Peyer's patch (tissue), 4 donors: ENCODE data around the gene TRMT61A. TPM values are rescaled to one million over a fixed set of nuclear protein-coding genes. Genes with fewer than 3 reads are reported as not detected.

Experiments used
- DNase-seq, 3 donors: peaks; one replicate each; pipeline ENCODE4 v3.0.0-alpha.2; 2017 to 2019
- H3K27ac ChIP-seq, 4 donors: fragments of 200-600 bp; sonication (generic); one replicate each; pipeline ENCODE4 v1.5.1; 2016 to 2019
- H3K27me3 ChIP-seq, 2 donors: fragments of 200-600 bp; sonication (generic); one replicate each; pipeline ENCODE4 v1.5.1; 2019
- H3K36me3 ChIP-seq, 3 donors: fragments of 200-600 bp; sonication (generic); one replicate each; pipeline ENCODE4 v1.5.1; 2016 to 2019
- H3K4me1 ChIP-seq, 4 donors: fragments of 200-600 bp; sonication (generic); one replicate each; pipeline ENCODE4 v1.5.1; 2016 to 2019
- H3K4me3 ChIP-seq, 4 donors: fragments of 200-600 bp; sonication (generic); 1 replicate in 3 of 4; 2 replicates in 1 of 4; pipeline ENCODE4 v1.5.1; 2016 to 2019; ENCODE audit warnings: mild to moderate bottlenecking in 1 of 4
- H3K9me3 ChIP-seq, 4 donors: fragments of 200-600 bp; sonication (generic); one replicate each; pipeline ENCODE4 v1.5.1; 2016 to 2019; ENCODE audit warnings: mild to moderate bottlenecking in 1 of 4
- POLR2A ChIP-seq, 2 donors: fragments of 450-650 bp; IDR thresholded peaks; one replicate each; pipeline ENCODE4 v1.5.1; 2017; ENCODE audit warnings: antibody characterized with exemption in 2 of 2, mild to moderate bottlenecking in 2 of 2, moderate library complexity in 2 of 2
- total RNA-seq, 4 donors: library from RNA; depleted of rRNA; stranded (reverse); fragments of >200 nt; gene quantifications; one replicate each; pipeline ENCODE4 v1.1.0, GENCODE V29; 2016
- TF ChIP-seq, protein P1 (sequence below), 6 experiments: fragments of 450-650 bp in 4 of 6; fragments of 200-600 bp in 2 of 6; sonication (generic) in 1 of 6; IDR thresholded peaks; one replicate each; pipeline ENCODE4 v1.5.1; 2017 to 2019; ENCODE audit warnings: antibody characterized with exemption in 6 of 6, mild to moderate bottlenecking in 3 of 6, moderate library complexity in 1 of 6

TRMT61A gene
- total RNA-seq, 4 donors from 2014 or later: 6.1 to 13.9 (median 8.7) TPM

DNA sequence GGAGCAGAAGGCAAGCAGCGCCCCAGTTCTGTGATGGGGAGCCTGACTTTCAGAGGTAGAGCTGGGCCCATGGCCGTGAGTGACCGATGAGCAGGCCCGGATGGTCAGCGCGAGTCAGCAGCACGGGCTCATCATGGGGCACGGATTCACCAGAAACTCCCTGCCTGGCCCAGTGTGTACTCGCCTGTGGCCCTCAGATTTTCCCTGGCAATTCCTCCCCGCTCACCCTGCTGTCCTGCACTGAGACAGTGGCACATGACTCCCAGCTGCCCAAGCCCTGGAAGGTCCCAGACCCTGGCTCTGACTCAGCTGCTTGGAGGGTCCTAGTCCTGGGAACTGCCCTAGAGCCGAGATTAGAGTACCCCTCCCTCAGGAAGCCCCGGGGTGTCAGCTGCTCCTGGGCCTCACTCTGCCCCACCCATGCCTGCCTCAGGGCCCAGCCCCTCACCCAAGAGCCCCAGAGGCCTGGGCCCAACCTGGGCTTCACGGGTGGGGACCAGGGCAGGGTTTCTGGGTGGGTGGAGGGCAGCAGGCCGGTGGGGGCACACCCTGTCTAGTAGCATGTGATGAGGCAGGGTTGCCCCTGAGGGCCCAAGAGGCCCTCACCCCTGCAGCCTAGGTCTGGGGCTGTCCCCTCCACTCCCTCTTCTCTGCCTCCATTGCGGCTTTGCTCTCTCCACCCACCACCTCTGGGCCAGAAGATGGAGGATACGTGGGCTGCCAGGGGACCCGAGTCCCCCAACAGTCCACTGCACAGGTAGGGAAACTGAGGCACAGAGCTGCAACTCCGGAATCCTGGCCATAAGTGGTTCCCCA is 8.4 kb downstream of the TRMT61A start:
- Histone ChIP-seq H3K36me3 (peaks cover 0 to 7% (median 0%) of the 10 kb centered on the region in 3 donors), H3K4me3 (no peak overlapping the region), H3K27ac (no peak overlapping the region), H3K27me3 (no peaks in the 10 kb centered on the region), H3K9me3 (no peaks in the 10 kb centered on the region), H3K4me1 (peaks cover 0 to 51% (median 2%) of the 10 kb centered on the region in 4 donors)
- TF ChIP-seq, protein P1, sequence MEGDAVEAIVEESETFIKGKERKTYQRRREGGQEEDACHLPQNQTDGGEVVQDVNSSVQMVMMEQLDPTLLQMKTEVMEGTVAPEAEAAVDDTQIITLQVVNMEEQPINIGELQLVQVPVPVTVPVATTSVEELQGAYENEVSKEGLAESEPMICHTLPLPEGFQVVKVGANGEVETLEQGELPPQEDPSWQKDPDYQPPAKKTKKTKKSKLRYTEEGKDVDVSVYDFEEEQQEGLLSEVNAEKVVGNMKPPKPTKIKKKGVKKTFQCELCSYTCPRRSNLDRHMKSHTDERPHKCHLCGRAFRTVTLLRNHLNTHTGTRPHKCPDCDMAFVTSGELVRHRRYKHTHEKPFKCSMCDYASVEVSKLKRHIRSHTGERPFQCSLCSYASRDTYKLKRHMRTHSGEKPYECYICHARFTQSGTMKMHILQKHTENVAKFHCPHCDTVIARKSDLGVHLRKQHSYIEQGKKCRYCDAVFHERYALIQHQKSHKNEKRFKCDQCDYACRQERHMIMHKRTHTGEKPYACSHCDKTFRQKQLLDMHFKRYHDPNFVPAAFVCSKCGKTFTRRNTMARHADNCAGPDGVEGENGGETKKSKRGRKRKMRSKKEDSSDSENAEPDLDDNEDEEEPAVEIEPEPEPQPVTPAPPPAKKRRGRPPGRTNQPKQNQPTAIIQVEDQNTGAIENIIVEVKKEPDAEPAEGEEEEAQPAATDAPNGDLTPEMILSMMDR (IDR thresholded peaks at IDR 0.05): no peak
- TF ChIP-seq POLR2A (IDR thresholded peaks at IDR 0.05): no peak
- DNase-seq: no peak

DNA sequence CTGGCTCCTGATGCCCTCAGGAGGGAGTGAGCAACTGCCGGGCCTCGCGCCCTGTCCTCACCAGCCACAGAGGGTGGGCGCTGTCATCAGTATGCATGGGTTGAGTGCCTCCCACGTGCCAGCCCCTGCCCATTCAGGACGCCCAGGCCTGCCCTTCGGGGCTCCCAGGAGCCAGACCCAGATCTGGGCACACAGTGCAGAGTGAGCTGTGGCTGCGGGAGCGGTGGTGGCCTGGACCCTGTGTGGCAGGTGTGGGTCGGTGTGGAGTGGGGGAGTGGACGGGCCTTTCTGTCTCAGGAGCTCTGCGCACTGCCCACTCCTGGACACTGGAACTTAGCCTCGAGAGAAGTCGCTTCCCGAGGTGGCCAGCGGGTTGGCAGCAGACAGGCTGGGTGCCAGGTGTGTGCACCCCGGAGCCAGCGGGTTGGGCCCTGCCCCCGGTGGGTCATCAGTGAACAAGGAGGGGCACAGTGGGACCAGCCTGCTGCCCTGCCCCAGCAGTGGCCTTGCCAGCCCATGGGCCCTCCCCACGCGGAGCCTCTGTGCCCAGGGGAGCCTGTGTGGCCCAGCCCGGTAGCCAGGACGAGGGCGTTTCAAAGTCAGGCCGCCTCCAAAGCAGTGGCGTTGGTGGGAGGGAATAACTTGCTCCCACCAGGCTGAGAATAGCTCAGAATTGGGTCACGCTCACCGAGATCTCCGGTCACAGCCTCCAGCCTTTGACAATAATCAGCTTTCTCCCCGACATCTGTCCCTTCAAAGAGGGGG is 9.5 kb downstream of the TRMT61A start:
- TF ChIP-seq, protein P1 (IDR thresholded peaks at IDR 0.05): no peak
- TF ChIP-seq POLR2A (IDR thresholded peaks at IDR 0.05): no peak
- Histone ChIP-seq H3K27ac (peak overlapping the region in 2 of 4 donors; percentile 13 to 48), H3K4me3 (no peak overlapping the region), H3K4me1 (peaks cover 0 to 54% (median 2%) of the 10 kb centered on the region in 4 donors), H3K36me3 (peaks cover 0 to 5% (median 0%) of the 10 kb centered on the region in 3 donors), H3K9me3 (no peaks in the 10 kb centered on the region), H3K27me3 (no peaks in the 10 kb centered on the region)
- DNase-seq: no peak

DNA sequence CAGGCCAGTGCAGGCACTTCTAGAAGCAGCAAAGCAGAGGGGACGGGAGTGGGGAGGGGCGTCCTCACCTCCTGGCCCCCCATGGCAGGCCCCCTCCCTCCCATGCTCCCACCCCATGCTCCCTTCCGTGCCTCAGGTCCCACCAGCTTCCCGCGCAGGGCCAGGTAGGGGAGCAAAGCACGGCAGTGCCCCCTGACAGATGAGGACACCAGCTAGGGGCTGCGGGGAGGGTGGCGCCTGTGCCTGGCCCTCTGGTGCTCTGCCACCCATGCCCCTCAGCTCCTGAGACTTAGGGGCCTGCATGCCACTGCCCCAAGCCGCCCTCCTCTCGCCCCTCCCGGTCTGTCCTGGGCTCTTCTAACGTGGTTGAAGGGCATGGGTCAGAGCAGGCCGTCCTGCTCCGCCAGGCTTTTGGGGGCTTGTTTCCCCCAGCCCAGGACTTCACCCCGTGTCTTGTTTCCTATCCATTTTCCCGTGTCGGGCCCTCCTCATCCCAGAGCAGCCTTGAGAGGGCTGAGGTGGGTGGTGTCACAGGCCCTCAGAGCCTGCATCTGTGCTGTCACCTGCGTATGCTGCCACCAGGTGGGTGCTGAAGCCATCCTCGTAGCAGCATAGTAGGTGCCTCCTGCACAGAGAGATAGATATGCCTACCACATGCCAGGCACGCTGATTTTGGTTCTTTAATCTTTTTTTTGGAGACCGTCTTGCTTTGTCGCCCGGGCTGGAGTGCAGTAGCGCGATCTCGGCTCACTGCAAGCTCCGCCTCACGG is 10.2 kb downstream of the TRMT61A start:
- H3K27ac ChIP-seq: peak overlapping the region in 2 of 4 donors; percentile 13 to 48
- H3K27me3 ChIP-seq: no peaks in the 10 kb centered on the region
- H3K36me3 ChIP-seq: no peaks in the 10 kb centered on the region
- no peak overlapping the region for H3K4me3 ChIP-seq
- H3K9me3 ChIP-seq: no peaks in the 10 kb centered on the region
- peaks cover 0 to 60% (median 2%) of the 10 kb centered on the region in 4 donors for H3K4me1 ChIP-seq
- DNase-seq: no peak
- no peak for TF ChIP-seq POLR2A (IDR thresholded peaks at IDR 0.05)
- TF ChIP-seq, protein P1 (IDR thresholded peaks at IDR 0.05): no peak

DNA sequence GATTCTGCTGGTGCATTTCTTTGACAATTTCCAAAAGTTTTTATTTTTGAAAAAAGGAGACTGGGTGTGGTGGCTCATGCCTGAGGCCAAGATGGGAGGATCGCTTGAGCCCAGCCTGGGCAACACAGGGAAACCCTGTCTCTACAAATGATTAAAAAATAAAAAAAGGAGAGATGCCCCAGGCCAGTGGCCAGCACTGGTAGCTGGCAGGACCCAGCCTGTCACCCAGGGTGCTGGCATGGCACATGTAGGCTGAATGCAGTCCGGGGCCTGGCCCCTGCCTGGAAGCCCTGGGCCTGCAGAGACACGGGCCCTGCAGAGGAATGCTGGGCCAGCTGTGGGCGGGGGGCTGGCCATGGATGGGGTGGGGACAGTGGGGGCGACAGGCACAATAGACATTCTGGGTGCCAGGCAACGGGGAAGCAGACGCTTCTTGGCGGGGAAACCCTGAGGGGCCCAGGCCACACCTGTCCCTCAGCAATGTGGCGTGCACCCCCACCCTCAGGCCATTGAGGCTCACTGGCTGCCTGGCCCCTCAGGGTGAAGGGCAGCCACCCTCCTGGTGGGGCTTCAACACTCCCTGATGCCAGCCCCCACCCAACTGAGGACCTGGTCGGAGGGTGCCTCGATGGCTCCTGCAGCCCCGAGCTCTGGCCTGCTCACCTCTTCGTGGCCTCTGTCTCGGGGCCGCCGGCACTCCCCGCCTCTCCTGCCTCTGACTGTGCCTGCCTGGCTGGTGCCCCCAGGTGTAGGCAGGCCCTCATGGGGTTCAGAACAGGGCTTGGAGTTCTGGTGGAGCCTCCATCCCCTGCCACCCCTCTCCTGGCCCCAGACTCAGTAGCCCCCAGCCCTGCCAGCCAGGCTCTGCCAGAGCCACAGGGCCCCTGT is 12.1 kb downstream of the TRMT61A start:
- H3K27me3 ChIP-seq: no peaks in the 10 kb centered on the region
- TF ChIP-seq, protein P1 (IDR thresholded peaks at IDR 0.05): no peak
- TF ChIP-seq POLR2A (IDR thresholded peaks at IDR 0.05): no peak
- peaks cover 0 to 59% (median 2%) of the 10 kb centered on the region in 4 donors for H3K4me1 ChIP-seq
- no peaks in the 10 kb centered on the region for H3K9me3 ChIP-seq
- H3K27ac ChIP-seq: peak overlapping the region in 2 of 4 donors; percentile 43 to 55
- DNase-seq: no peak
- H3K36me3 ChIP-seq: no peaks in the 10 kb centered on the region
- H3K4me3 ChIP-seq: no peak overlapping the region
